Endodermal cell (in vitro differentiated cells): Measurements from ENCODE around the gene CD6. TPM values are rescaled to one million over a fixed set of nuclear protein-coding genes. Genes with fewer than 3 reads are reported as not detected.
A peak's percentile ranks its signal among the peaks of the same experiment; 100 is the strongest.

Experiments
- DNase-seq: peaks from one replicate; pipeline ENCODE4 v3.0.0-alpha.2; 2017
- H3K27ac ChIP-seq: 2 replicates; pipeline ENCODE4 v1.5.1; 2013; ENCODE audit warnings: mild to moderate bottlenecking, low read depth, low read length, moderate library complexity
- H3K27me3 ChIP-seq: 2 replicates; pipeline ENCODE4 v1.6.1; 2013; ENCODE audit warnings: mild to moderate bottlenecking, low read length, moderate library complexity; ENCODE audit not compliant: insufficient read depth, control insufficient read depth, poor library complexity, severe bottlenecking
- H3K36me3 ChIP-seq: 2 replicates; pipeline ENCODE4 v1.7.0; 2013; ENCODE audit warnings: mild to moderate bottlenecking, low read length, moderate library complexity; ENCODE audit not compliant: control insufficient read depth, insufficient read depth
- H3K4me1 ChIP-seq: one replicate; pipeline ENCODE4 v1.7.0; 2013; ENCODE audit warnings: low read length; ENCODE audit not compliant: control insufficient read depth, insufficient read depth
- H3K4me3 ChIP-seq: 2 replicates; pipeline ENCODE4 v1.5.1; 2013; ENCODE audit warnings: mild to moderate bottlenecking, low read length, moderate library complexity
- H3K9ac ChIP-seq: 2 replicates; pipeline ENCODE4 v1.6.1; 2013; ENCODE audit warnings: mild to moderate bottlenecking, low read length, moderate library complexity; ENCODE audit not compliant: poor library complexity, severe bottlenecking; ENCODE audit errors: extremely low read depth
- H3K9me3 ChIP-seq: 2 replicates; pipeline ENCODE4 v1.6.1; 2013; ENCODE audit warnings: mild to moderate bottlenecking, low read length, moderate library complexity; ENCODE audit not compliant: control insufficient read depth
- H3K27ac Mint-ChIP-seq: 2 replicates; pipeline ENCODE4 v1.8.0; 2020; ENCODE audit warnings: mixed read lengths
- H3K27me3 Mint-ChIP-seq: 2 replicates; pipeline ENCODE4 v1.8.0; 2021; ENCODE audit warnings: mild to moderate bottlenecking, mixed read lengths; ENCODE audit not compliant: insufficient read depth
- H3K36me3 Mint-ChIP-seq: 2 replicates; pipeline ENCODE4 v1.8.0; 2020; ENCODE audit warnings: low read depth, mixed read lengths
- H3K4me1 Mint-ChIP-seq: 2 replicates; pipeline ENCODE4 v1.8.0; 2020; ENCODE audit warnings: mixed read lengths
- H3K4me3 Mint-ChIP-seq: 2 replicates; pipeline ENCODE4 v1.8.0; 2020; ENCODE audit warnings: mild to moderate bottlenecking, moderate library complexity, mixed read lengths
- H3K9me3 Mint-ChIP-seq: 2 replicates; pipeline ENCODE4 v1.8.0; 2020; ENCODE audit warnings: mild to moderate bottlenecking, mixed read lengths
- WGBS, 2 experiments: methylation state at CpG; one replicate each; pipeline versions ENCODE4 v1.1.5 to v1.1.7; 2013; ENCODE audit warnings: missing lambda C conversion rate in 2 of 2, mixed read lengths in 1 of 2; ENCODE audit not compliant: insufficient coverage in 1 of 2, insufficient read length in 1 of 2; 5-methylcytosine and 5-hydroxymethylcytosine counted together
- total RNA-seq, 2 donors: library from RNA; stranded (reverse); fragmentation: NEBNext Ultra II Directional in 1 of 2; extraction: Animal tissue kit (Norgen Biotek cat#: 25700) in 1 of 2; gene quantifications; 2 replicates in 1 of 2; 3 replicates in 1 of 2; pipeline ENCODE4 v1.2.1, GENCODE V29; 2021
- TF ChIP-seq, protein P1 (sequence below): fragments of 200-600 bp; sonication (generic); conservative IDR thresholded peaks from 2 replicates; pipeline ENCODE4 v1.5.0; 2021; ENCODE audit warnings: antibody characterized with exemption, mild to moderate bottlenecking

CD6 gene
- total RNA-seq, 2 donors from 2014 or later, result 1.5 to 1.6 TPM

- Histone ChIP-seq H3K9ac (peak overlapping the region; percentile 62), H3K36me3 (peaks cover 40% of the 10 kb centered on the region), H3K27ac (peak overlapping the region; percentile 78), H3K9me3 (no peaks in the 10 kb centered on the region), H3K4me3 (peak overlapping the region; percentile 85), H3K4me1 (peaks cover 8% of the 10 kb centered on the region), H3K27me3 (no peaks in the 10 kb centered on the region)
- Mint-ChIP-seq H3K27ac (no peak overlapping the region), H3K9me3 (no peaks in the 10 kb centered on the region), H3K4me3 (peak overlapping the region; percentile 76), H3K4me1 (peaks cover 13% of the 10 kb centered on the region), H3K27me3 (peaks cover 10% of the 10 kb centered on the region), H3K36me3 (peaks cover 51% of the 10 kb centered on the region)
- DNase-seq, result peak; percentile 74
- 0 to 5% methylated on average over 3 to 35 of the region's 35 CpGs for WGBS, 2 experiments
- TF ChIP-seq, protein P1, sequence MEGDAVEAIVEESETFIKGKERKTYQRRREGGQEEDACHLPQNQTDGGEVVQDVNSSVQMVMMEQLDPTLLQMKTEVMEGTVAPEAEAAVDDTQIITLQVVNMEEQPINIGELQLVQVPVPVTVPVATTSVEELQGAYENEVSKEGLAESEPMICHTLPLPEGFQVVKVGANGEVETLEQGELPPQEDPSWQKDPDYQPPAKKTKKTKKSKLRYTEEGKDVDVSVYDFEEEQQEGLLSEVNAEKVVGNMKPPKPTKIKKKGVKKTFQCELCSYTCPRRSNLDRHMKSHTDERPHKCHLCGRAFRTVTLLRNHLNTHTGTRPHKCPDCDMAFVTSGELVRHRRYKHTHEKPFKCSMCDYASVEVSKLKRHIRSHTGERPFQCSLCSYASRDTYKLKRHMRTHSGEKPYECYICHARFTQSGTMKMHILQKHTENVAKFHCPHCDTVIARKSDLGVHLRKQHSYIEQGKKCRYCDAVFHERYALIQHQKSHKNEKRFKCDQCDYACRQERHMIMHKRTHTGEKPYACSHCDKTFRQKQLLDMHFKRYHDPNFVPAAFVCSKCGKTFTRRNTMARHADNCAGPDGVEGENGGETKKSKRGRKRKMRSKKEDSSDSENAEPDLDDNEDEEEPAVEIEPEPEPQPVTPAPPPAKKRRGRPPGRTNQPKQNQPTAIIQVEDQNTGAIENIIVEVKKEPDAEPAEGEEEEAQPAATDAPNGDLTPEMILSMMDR, result no peak
Observed at GRCh38 chr11:60924906-60925853, 46.3 kb upstream of the CD6 start.

- no peak overlapping the region for H3K9ac ChIP-seq
- H3K27ac Mint-ChIP-seq, result no peak overlapping the region
- H3K4me3 ChIP-seq, result peak overlapping the region; percentile 85
- no peaks in the 10 kb centered on the region for H3K27me3 ChIP-seq
- H3K27me3 Mint-ChIP-seq, result peaks cover 10% of the 10 kb centered on the region
- no peak overlapping the region for H3K27ac ChIP-seq
- no peaks in the 10 kb centered on the region for H3K9me3 ChIP-seq
- peak overlapping the region; percentile 76 for H3K4me3 Mint-ChIP-seq
- H3K4me1 Mint-ChIP-seq, result peaks cover 13% of the 10 kb centered on the region
- H3K4me1 ChIP-seq, result peaks cover 8% of the 10 kb centered on the region
- no peak for DNase-seq
- TF ChIP-seq, protein P1, result no peak
- 85 to 90% methylated on average over 2 to 6 of the region's 6 CpGs for WGBS, 2 experiments
- peaks cover 48% of the 10 kb centered on the region for H3K36me3 Mint-ChIP-seq
- H3K36me3 ChIP-seq, result peaks cover 38% of the 10 kb centered on the region
- no peaks in the 10 kb centered on the region for H3K9me3 Mint-ChIP-seq
Observed at GRCh38 chr11:60925868-60926267, 45.6 kb upstream of the CD6 start.

- 97 to 100% methylated on average over 1 to 8 of the region's 8 CpGs for WGBS, 2 experiments
Observed at GRCh38 chr11:60926500-60926899, 45.0 kb upstream of the CD6 start.

More at GRCh38 chr11:60926500-60926899, 45.0 kb upstream of the CD6 start:
- H3K9me3 ChIP-seq, result no peaks in the 10 kb centered on the region
- DNase-seq, result no peak
- peaks cover 38% of the 10 kb centered on the region for H3K36me3 ChIP-seq
- no peaks in the 10 kb centered on the region for H3K9me3 Mint-ChIP-seq
- peaks cover 10% of the 10 kb centered on the region for H3K27me3 Mint-ChIP-seq
- H3K27ac Mint-ChIP-seq, result no peak overlapping the region
- H3K4me1 ChIP-seq, result peaks cover 8% of the 10 kb centered on the region
- H3K4me1 Mint-ChIP-seq, result peaks cover 13% of the 10 kb centered on the region
- H3K27me3 ChIP-seq, result no peaks in the 10 kb centered on the region
- no peak overlapping the region for H3K27ac ChIP-seq
- H3K9ac ChIP-seq, result no peak overlapping the region
- H3K4me3 ChIP-seq, result no peak overlapping the region
- H3K36me3 Mint-ChIP-seq, result peaks cover 48% of the 10 kb centered on the region
- TF ChIP-seq, protein P1, result no peak
- H3K4me3 Mint-ChIP-seq, result no peak overlapping the region
